Measurements from ENCODE around the gene GRK4.
"Not testable (repeated sequence)": the region's sequence is repeated elsewhere in the genome, so short reads cannot be mapped to it uniquely, and the experiment has no call there.

The GRK4 gene

GRCh38 chr4:3042226-3042625 lies 78.9 kb downstream of the GRK4 start:
- DNase-seq: no peak

GRCh38 chr4:3043282-3044020 lies 80.1 kb downstream of the GRK4 start:
- DNase-seq: no peak

- no peak for DNase-seq
Observed at GRCh38 chr4:3044870-3045819, 81.8 kb downstream of the GRK4 start.

- no peak for DNase-seq
Observed at GRCh38 chr4:3046162-3046561, 82.8 kb downstream of the GRK4 start.

GRCh38 chr4:3046623-3047022 lies 83.3 kb downstream of the GRK4 start:
- DNase-seq: no peak

- peak; percentile 84 for DNase-seq
Observed at GRCh38 chr4:3047464-3048286, 84.3 kb downstream of the GRK4 start.

- not testable (repeated sequence) for DNase-seq
Observed at GRCh38 chr4:3051141-3051897, 87.9 kb downstream of the GRK4 start.

GRCh38 chr4:3054169-3054759 lies 90.9 kb downstream of the GRK4 start:
- no peak for DNase-seq

GRCh38 chr4:3059943-3060342 lies 96.6 kb downstream of the GRK4 start:
- no peak for DNase-seq

GRCh38 chr4:3060946-3061345 lies 97.6 kb downstream of the GRK4 start:
- DNase-seq: no peak

- no peak for DNase-seq
Observed at GRCh38 chr4:3062471-3062870, 99.1 kb downstream of the GRK4 start.

- no peak for DNase-seq
Observed at GRCh38 chr4:3065551-3065950, 102.2 kb downstream of the GRK4 start.

GRCh38 chr4:3066836-3067400 lies 103.5 kb downstream of the GRK4 start:
- no peak for DNase-seq

GRCh38 chr4:3067473-3068001 lies 104.2 kb downstream of the GRK4 start:
- no peak for DNase-seq

GRCh38 chr4:3069661-3070199 lies 106.4 kb downstream of the GRK4 start:
- no peak for DNase-seq

GRCh38 chr4:3070709-3071500 lies 107.5 kb downstream of the GRK4 start:
- DNase-seq: no peak

GRCh38 chr4:3071811-3072210 lies 108.4 kb downstream of the GRK4 start:
- DNase-seq: no peak

- peak; percentile 60 for DNase-seq
Observed at GRCh38 chr4:3073158-3074077, 110.0 kb downstream of the GRK4 start.
